AG04450 (cell line): ENCODE results near the gene GPR68. TPM values are rescaled to one million over a fixed set of nuclear protein-coding genes. Genes with fewer than 3 reads are reported as not detected.

Source experiments
- CTCF ChIA-PET: fragments of 300-600, 350-600 bp; formaldehyde crosslinking; extraction: SDS; loops from one replicate; lab custom pipeline; 2022; ENCODE audit warnings: antibody characterized with exemption, inconsistent platforms; lab: Charles Lee
- POLR2A ChIA-PET: fragments of 350-600 bp; formaldehyde crosslinking; extraction: SDS; loops from one replicate; lab custom pipeline; 2021; ENCODE audit warnings: antibody characterized with exemption, inconsistent platforms; lab: Yijun Ruan, JAX
- DNase-seq: peaks from one replicate; pipeline ENCODE4 v3.0.0-alpha.2; 2011; ENCODE audit warnings: low read depth, low spot score
- H3K27ac ChIP-seq: one replicate; pipeline ENCODE4 v1.5.1; 2012; ENCODE audit warnings: low read depth, low read length, control low read depth
- H3K27me3 ChIP-seq: one replicate; pipeline ENCODE4 v1.6.0; 2012; ENCODE audit warnings: low read length; ENCODE audit not compliant: control insufficient read depth, insufficient read depth
- H3K4me3 ChIP-seq: 2 replicates; pipeline ENCODE4 v1.5.1; 2011; ENCODE audit warnings: mild to moderate bottlenecking, low read depth, low read length, control low read depth
- H3K9me3 ChIP-seq: 2 replicates; pipeline ENCODE4 v1.5.1; 2012; ENCODE audit warnings: low read length; ENCODE audit not compliant: control insufficient read depth, insufficient read depth
- CTCF ChIP-seq: IDR thresholded peaks from 2 replicates; pipeline ENCODE4 v1.5.1; 2011; ENCODE audit warnings: low read depth, low read length, control low read depth, inconsistent platforms
- polyA plus RNA-seq: library from polyadenylated mRNA; depleted of rRNA; stranded (reverse); fragments of >200 nt; gene quantifications from 2 replicates; pipeline ENCODE4 v1.2.3, GENCODE V29; 2011

Gene GPR68
- polyA plus RNA-seq, 1 experiment: 0.83 TPM

GRCh38 chr14:91256661-91257060, 12.2 kb upstream of the GPR68 start:
- no peak for DNase-seq
- Histone ChIP-seq H3K27ac (no peak overlapping the region), H3K27me3 (peaks cover 19% of the 10 kb centered on the region), H3K9me3 (peaks cover 3% of the 10 kb centered on the region; the same call in 1 of the 2 replicates), H3K4me3 (no peak overlapping the region)
- ChIA-PET CTCF (interaction anchor here (1.1 to 2.7 kb wide), 3 partner anchors 29 to 83 kb away, joined by 4 to 9 read pairs (median 7); no protein-coding TSS in a partner anchor), POLR2A (interaction anchor here (0.5 to 0.6 kb wide), 2 partner anchors 13 to 105 kb away, joined by 3 to 6 read pairs; no protein-coding TSS in a partner anchor)
- no peak for TF ChIP-seq CTCF

GRCh38 chr14:91255026-91255695, 10.7 kb upstream of the GPR68 start:
- peaks cover 3% of the 10 kb centered on the region; the same call in 1 of the 2 replicates for H3K9me3 ChIP-seq
- TF ChIP-seq CTCF: no peak
- DNase-seq: no peak
- peaks cover 19% of the 10 kb centered on the region for H3K27me3 ChIP-seq
- POLR2A ChIA-PET: no interaction called here
- CTCF ChIA-PET: interaction anchor here (1.0 to 2.1 kb wide), 3 partner anchors 31 to 82 kb away, joined by 4 to 7 read pairs (median 4); no protein-coding TSS in a partner anchor
- no peak overlapping the region for H3K27ac ChIP-seq
- H3K4me3 ChIP-seq: no peak overlapping the region

GRCh38 chr14:91254461-91254860, 10.0 kb upstream of the GPR68 start:
- TF ChIP-seq CTCF: no peak
- Histone ChIP-seq H3K4me3 (no peak overlapping the region), H3K27ac (no peak overlapping the region), H3K9me3 (peaks cover 3% of the 10 kb centered on the region; the same call in 1 of the 2 replicates), H3K27me3 (peaks cover 19% of the 10 kb centered on the region)
- CTCF ChIA-PET: interaction anchor here (1.9 kb wide), 1 partner anchor 77 kb away, joined by 6 read pairs; no protein-coding TSS in a partner anchor
- no peak for DNase-seq
- POLR2A ChIA-PET: no interaction called here

- POLR2A ChIA-PET: no interaction called here
- no peak for DNase-seq
- Histone ChIP-seq H3K9me3 (peaks cover 3% of the 10 kb centered on the region; the same call in 1 of the 2 replicates), H3K27me3 (peaks cover 19% of the 10 kb centered on the region), H3K4me3 (peak overlapping the region; percentile 56), H3K27ac (no peak overlapping the region)
- CTCF ChIA-PET: interaction anchor here (1.9 kb wide), 1 partner anchor 77 kb away, joined by 6 read pairs; no protein-coding TSS in a partner anchor
- no peak for TF ChIP-seq CTCF
Observed at GRCh38 chr14:91253795-91254323, 9.4 kb upstream of the GPR68 start.
